Measurements from ENCODE around the gene HBM.

HBM gene, protein sequence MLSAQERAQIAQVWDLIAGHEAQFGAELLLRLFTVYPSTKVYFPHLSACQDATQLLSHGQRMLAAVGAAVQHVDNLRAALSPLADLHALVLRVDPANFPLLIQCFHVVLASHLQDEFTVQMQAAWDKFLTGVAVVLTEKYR

DNA sequence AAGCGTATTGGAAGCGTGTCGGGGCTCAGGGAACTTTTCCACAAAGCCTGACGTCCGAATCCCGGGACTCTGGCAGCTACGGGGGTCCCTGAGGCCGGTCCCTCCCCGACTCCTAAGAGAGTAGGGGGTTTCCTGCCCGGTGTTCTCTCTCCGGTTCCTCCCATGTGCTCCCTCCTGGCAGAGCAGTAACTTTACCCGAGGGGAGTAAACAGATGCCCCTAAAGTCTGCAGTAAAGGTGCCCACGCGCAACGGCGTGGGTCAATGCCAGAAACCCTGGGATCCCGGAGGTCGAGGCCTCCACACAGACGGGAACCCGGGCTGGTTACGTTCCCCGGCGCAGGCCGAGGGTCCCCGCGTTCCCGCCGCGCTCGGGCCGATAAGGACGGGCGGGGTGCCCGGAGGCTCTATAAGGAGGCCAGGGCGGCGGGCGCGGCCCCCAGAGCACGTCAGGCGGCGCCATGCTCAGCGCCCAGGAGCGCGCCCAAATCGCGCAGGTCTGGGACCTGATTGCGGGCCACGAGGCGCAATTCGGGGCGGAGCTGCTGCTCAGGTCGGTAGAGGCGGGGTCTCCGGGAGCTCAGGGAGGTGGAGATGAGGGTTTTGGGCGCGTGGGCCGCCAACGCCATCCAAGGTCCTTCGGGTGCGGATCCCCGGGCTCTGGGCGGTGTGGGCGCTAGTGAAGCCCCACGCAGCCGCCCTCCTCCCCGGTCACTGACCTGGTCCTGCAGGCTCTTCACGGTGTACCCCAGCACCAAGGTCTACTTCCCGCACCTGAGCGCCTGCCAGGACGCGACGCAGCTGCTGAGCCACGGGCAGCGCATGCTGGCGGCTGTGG lies at the start of gene HBM:
HBM (plus strand) TSS at position 440 of the 836 bp plus-strand sequence; CDS start at position 460, 20 bp downstream.
- no peak for DNase-seq

DNA sequence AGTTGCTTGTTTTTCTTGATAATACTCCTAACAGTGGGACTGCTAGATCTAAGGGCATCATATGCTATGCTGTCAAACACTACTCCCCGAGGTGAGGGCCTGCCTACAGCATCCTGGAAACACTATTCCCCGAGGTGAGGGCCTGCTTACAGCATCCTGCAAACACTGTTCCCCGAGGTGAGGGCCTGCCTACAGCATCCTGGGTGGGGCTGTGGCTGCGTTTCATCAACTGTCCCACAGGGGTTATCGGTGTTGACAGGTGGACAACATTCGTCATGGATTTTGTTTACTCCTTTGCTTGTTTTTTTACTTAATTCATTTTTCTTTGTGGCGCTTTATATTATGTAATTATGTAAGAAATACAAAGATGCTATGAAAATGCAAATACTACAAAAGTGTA lies 49.8 kb upstream of the HBM start:
- DNase-seq = no peak

DNA sequence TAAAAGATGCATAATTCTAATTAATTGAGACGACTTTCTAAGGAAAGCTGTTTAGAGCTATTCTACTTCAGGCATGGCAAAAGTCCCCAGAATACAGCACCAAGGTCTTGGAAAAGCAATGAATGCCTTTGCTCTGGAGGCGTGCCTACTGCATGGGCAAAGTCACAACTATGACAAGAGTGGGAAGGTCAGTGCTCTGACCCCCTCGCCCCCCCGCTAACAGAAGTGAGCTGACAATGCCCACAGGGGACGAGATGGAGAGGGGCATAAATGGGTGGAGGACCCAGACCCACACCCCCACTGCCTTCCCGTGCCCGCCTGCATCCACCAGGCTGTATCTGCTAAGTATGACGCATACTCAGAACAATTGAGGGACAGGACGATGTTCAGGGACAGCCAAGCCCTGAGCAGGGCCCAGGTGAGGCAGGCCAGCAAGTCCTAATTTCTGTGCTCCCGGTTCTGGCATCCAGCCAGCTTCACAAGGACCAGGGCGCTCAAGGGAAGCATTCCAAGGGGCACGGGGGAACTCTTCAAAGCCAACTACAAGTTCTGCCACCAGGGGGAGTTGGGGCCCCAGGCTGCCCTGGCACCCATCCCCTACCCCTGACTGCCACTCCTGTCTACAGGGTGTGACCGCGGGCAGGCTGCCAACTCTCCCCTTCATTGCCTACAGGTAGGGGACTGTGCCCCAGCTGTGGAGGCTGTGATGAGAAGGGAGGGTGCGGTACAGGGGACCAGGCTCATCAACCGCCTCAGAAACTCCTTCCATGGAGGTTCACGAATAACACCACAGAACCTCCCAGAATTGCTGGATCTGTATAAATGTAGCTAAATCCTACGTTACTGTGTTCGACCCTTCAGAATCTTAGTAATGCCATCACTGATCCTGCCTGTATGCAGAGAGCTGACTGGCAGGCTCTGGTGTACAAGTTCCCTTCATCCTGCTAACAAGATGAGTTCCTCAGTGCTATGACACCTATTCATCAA lies 48.1 kb upstream of the HBM start:
- peak; percentile 71 to 76 for DNase-seq

DNA sequence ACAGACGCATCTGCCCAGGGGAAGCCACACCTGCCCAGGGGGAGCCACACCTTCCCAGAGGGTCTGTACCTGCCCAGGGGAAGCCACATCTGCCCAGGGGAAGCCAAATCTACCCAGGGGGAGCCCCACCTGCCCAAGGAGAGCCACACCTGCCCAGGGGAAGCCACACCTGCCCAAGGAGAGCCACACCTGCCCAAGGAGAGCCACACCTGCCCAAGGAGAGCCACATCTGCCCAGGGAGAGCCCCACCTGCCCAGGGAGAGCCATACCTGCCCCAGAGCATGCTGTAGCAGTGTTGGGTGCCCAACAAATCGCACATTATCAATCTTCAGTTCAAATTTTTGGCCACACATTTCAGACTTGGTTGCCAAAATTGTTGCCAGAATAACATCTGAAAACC lies 46.9 kb upstream of the HBM start:
- no peak for DNase-seq

DNA sequence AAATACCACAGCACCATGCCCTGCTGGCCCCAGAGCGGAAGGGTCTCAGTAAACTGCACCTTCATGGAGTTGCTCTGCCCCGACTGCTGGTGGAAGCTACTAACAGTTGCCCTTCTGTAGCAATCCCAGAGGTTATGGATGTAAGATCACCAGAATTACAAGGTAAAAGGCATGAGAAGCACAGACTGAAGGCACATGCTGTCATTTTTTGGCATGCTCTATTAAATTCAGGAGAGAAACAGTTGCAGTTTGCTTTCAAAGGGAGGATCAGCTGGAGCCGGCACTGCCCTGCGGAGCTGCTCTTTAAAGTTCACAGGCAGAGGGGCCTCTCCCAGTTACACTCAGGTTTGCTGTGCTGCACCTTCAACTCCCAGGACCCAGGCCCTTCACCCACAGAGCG lies 46.5 kb upstream of the HBM start:
- DNase-seq = no peak

DNA sequence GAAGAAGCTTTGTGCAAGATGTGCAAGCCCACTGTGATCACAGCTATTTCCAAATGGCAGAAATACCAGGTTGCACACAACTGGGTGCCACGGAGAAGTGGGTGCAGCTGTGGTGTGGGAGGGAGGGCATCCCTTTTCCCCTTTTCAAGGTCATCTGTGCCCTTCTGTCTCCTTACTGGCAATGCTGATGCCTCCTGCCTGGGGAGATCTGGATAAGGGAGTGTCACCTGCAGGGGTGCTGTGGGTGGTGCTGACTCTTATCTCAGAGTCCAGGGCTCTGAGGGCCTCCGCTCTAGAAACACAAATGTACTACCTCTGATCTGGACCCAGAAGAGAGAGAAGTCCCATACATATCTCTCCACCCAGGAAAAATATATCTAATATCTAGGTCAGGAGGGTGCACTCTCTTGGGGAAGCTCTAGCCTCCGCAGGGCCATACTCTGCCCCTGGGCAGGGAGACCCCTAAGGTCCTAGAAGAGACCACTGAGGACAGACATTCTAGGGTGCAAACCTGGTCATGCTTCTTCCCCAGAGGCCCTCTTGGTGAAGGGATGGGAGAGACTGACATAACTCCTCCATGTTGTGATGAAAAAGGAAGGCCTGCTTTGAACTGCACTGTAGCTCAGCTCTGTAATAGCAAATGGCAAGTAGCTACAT lies 45.8 kb upstream of the HBM start:
- no peak for DNase-seq

DNA sequence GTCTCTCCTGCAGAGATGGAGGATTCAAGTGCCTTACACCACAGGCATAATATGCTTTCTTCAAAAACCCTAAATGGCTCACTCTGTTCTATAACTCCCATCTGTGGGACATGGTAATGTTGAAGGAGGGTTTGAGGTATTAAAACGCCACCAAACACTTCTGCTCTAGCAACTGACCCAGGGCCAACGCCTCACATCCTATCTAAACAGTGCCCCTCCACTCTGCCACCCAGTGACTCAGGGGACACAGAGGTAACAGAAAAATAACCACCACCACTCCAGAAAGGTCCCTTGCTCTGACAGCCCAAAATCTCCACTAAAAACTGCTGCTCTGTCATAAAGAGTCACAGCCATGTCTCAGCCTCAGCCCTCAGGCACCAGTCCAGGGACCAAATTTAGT lies 45.0 kb upstream of the HBM start:
- DNase-seq = no peak

DNA sequence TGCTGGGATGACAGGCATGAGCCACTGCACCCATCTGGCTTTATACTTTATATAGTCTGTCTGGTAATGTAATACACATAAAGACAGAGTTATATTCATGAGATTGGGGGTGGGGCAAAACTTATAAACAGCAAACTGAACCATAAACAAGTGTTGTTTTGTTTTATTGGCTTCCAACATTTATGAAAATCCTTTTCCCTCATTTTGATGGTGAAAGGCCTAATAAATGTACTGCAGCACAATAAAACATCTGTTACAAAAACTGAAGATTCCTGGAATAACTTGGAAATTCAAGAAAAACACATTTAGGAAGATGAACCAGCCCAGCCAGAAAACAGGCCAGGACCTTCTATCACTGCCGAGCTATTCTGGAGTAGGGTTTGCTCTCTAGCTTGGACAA lies 43.4 kb upstream of the HBM start:
- no peak for DNase-seq

DNA sequence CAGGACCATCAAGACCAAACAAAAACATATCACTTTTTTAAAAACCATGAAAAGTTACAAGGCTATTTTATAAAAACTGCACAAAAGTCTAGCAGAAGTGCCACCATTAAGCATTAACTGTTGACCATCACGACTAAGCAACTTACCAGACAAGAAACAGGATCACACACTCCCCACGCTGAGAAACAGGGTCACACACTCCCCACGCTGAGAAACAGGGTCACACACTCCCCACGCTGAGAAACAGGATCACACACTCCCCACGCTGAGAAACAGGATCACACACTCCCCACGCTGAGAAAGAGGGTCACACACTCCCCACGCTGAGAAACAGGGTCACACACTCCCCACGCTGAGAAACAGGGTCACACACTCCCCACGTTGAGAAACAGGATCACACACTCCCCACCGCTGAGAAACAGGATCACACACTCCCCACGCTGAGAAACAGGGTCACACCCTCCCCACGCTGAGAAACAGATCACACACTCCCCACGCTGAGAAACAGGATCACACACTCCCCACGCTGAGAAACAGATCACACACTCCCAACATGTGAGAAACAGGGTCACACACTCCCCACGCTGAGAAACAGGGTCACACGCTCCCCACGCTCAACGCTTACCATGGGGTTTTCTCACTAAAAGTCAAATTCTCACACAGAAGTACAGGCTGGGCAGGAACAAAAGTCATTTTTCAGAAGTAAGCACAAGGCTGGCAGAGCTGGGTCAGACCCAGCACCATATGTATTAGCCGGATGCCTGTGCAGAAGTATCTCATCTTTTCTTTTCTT lies 42.0 kb upstream of the HBM start:
- peak; percentile 27 to 40 for DNase-seq

DNA sequence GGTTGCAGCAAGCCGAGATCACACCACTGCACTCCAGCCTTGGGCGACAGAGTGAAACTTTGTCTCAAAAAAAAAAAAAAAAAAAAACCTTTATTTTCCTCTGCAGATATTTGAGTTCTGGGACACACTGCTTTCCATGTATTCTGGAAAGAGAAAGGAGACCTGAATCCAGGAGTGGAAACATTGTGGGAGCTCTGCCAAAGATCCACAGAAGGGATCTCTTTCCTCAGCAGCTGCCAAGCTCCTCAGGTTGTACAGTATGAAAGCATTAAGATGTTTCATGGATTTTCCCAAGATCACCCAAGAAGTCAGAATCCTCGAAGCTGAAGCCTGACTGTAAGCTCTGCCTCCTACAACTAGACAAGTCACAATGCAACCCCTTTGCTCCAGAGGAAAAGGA lies 40.8 kb upstream of the HBM start:
- DNase-seq = no peak

DNA sequence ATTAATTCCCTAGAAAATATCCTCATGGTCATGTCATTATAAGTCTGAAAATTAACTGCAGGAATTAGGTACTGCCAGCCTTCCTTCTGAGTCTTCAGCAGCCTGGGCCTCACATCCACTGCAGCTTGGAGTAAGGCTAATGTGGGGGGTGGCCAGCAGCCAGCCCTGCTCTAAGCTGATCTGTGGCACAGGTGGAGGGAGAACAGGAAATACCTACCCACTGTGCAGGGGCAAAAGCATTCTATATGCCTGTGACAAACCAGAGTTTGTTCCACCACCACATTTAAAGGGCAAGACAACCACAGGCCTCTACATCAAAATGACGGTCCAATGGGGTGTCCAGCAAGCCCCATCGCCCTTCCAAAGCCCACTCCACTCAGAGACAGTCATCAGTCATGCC lies 36.7 kb upstream of the HBM start:
- no peak for DNase-seq

DNA sequence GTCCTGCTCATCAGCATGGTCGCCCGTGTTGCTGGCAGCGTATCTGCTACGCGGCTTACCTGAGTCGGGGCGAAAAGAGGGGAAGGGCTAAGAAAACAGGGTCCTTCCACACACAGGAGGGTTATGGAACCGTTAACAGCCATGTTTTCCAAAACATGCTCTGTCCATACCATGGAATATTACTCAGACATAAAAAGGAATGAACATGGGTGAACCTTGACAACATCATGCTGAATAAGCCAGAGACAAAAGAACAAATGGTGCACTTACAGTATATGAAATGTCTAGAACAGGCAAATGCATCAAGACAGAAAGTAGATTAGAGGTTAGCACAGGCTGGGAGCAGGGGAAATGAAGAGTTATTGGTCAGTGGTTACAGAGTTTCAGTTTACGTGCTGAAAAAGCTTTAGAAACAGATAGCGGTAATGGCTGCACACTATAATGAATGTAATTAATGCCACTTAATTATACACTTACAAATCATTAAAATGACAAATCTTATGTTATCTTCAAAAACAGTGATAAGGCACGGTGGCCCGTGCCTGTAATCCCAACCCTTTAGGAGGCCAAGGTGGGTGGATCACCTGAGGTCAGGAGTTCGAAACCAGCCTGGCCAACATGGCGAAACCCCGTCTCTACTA lies 35.1 kb upstream of the HBM start:
- DNase-seq = no peak

DNA sequence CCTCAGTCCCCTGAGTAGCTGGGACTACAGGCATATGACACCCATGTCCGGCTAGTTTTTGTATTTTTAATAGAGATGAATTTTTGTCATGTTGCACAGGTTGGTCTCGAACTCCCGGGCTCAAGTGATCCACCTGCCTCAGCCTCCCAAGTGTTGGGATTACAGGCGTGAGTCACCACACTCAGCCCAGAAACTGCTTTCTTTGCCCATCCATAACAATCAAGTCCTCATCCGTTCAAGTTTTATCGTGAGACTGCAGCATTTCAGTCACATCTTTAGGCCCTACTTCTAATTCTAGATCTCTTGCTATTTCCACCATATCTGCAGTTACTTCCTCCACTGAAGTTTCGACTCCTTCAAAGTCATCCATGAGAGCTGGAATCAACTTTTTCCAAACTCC lies 33.7 kb upstream of the HBM start:
- no peak for DNase-seq

DNA sequence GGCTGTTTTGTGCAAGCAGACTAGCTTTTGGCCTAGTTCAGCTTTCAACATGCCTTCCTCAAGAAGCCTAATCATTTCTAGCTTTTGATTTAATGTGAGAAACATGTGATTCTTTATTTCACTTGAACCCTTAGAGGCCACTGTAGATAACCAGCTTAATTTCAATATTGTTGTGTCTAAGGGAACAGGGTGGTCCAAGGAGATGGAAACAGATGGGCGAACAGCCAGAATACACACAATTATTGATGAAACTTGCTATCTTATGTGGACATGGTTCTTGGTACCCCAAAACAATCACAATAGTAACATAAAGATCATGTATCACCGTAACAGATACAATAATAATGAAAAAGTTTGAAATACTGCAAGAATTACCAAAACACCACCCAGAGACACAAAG lies 32.1 kb upstream of the HBM start:
- DNase-seq = no peak

DNA sequence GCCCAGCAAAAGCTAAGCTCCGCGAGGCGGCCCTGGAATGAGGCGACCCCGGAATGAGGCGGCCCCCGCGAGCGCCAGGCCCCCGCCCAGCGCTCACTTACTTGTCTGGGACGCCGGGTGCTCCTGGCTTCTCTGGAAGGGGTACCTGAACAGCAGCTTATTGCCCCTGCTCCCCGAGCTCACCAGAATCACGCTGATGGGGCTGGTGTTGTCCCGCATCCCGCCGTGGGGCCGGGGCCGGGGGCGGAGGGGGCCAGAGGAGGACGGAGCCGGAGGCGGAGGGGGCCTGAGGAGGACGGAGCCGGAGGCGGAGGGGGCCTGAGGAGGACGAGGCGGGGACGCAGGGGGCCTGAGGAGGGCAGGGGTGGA lies 27.7 kb upstream of the HBM start:
- peak; percentile 9 to 24 for DNase-seq

DNA sequence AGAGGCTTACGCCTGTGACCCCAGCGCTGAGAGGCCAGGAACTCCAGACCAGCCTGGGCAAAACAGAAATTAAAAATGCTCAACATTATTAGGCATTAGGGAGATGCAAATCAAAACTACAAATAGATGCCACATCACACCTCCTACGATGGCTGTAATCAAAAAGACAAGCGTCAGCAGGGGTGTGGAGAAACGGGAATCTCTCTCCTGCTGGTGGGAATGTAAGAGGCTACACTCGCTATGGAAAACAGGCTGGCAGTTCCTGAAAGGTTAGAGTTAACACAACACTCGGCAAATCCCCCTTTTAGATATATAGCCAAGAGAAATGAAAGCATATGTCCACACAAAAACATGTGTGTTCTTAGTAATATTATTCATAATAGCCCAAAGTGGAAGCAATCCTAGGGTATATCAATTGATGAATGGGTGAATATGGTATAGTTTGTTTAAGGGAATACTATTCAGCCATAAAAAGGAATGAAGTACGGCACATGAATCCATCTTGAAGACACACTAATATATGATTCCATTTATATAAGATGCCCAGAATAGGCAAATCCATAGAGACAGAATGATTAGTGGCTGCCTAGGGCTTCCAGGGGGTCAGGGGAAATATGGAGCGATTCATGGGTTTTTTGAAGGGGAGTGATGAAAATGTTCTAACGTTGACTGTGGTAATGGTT lies 25.5 kb upstream of the HBM start:
- no peak for DNase-seq

DNA sequence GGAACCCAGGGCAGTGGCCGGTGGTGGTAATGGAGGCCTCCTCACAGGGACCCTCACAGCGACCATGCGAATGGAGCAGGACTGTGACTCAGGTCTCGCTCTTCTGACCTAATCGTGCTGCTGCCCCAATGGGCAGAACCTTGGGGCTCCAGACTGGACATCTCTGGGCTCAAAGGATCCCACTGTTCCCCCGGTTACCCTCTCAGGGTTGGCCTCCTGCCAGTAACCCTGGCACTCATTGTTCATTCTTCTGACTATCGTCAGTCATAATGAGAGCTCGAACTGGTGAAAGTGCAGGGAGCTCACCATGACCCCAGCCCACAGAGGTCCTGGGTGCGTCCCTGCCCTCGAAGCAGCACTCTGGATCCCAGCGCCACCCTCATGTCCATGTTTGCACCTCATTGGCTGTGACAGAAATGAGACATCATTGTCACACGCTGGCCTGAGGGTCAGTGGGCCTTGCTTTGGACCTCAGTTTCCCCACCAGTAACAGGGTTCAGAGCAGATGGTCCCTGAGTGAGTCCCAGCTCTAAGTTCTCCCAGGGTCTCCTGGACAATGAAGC lies 23.3 kb upstream of the HBM start:
- DNase-seq = no peak

DNA sequence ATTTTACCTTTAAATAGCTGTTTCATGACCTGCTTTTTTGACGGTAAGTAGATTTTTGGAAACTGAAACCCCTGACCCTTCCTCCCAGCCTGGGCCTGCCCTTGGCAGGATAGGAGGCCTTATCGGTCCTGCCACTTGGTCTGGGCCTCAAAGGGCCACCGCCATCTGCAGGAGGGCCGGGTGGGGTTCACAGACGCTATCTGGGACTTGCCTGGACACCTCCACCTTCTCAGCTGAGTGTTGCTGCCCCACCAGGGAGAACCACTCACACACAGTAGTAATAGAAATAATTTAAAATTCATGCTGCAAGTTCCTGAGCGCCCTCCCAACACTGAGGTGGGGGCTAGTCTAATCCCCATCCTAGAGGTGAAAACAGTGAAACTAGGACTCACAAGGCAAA lies 22.7 kb upstream of the HBM start:
- no peak for DNase-seq

DNA sequence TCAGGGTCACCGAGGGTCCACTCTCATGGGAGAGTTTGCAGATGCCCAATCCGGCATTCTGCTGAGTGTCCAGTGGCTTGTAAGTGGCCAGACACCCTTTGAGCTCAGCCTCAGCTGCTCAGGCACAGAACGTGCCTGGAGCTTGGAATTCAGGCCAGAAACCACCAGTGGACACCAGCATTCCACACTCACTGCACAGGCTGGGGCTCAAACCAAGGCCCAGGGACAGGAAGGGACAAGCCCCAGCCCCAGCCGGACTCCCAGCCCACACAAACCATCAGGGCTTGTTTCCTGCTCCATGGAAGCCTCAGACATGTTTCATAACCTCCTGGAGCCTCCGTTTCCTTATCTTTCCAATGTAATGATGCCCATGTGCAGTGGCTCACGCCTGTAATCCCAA lies 22.3 kb upstream of the HBM start:
- DNase-seq = no peak

DNA sequence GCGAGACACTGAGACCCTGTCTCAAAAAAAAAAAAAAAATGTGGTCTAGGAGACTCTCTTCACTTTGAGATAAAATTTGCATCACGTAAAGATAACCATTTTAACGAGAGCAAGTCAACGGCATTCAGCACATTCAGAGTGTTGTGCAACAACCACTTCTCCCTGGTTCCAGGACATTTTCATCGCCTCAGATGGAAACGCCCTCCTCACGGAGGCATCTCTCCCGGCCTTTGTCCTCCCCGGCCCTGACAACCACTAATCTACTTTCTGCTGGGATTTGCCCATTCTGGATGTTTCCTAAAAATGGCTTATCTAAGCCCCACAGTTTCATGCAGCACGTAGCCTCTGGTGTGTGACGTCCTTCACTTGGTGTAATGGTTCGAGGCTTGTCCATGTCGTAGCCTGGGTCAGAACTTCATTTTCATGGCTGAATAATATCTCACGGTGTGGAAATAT lies 21.0 kb upstream of the HBM start:
- DNase-seq = no peak

DNA sequence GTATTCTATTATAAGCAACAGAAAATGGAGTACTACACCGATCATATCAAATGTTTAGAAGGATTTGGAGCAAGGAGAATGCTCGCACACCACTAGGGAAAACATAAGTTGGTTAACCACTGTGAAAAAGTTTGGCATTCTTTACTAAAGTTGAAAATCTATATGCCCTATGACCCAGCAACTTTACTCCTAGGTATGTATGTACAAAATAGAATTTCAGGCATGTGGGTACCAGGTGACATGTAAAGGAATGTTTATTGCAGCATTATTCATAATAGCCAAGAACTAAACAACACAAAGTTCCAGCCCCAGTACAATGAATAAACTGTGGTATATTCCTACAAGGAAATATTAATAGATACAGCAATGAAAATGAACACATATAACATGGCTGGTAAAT lies 19.1 kb upstream of the HBM start:
- DNase-seq = no peak
